Spleen (tissue), 7 donors: ENCODE measurements around the gene FOXQ1.

Experiments used
- CTCF ChIP-seq, 11 experiments: fragments of 200-600 bp in 7 of 11; fragments of 450-650 bp in 4 of 11; sonication (generic) in 4 of 11; IDR thresholded peaks in 8 of 11; conservative IDR thresholded peaks in 3 of 11; 1 replicate in 7 of 11; 2 replicates in 4 of 11; pipeline versions ENCODE4 v1.4.0 to v1.8.0; 2016 to 2021; ENCODE audit warnings: antibody characterized with exemption in 11 of 11, inconsistent platforms in 4 of 11, mild to moderate bottlenecking in 1 of 11
- POLR2A ChIP-seq, 3 donors: fragments of 450-650 bp; IDR thresholded peaks; one replicate each; pipeline ENCODE4 v1.5.1; 2017; ENCODE audit warnings: antibody characterized with exemption in 3 of 3, mild to moderate bottlenecking in 1 of 3
- POLR2AphosphoS5 ChIP-seq, 3 donors: sonication (generic); formaldehyde crosslinking; IDR thresholded peaks; one replicate each; pipeline ENCODE4 v1.5.1; 2017; ENCODE audit warnings: antibody characterized with exemption in 3 of 3
- donor health status: DM: no; HTN: no; CAD: no; lungs with moderate emphysema.
- donor health status: DM: no; HTN: no; CAD: no.
- donor health status: DM: no; HTN: no; CAD: no.

- TF ChIP-seq POLR2A (IDR thresholded peaks at IDR 0.05) (no peak), CTCF (IDR thresholded peaks at IDR 0.05 in 8 of 11, conservative IDR thresholded peaks at IDR 0.05 in 3 of 11) (no peak), POLR2AphosphoS5 (IDR thresholded peaks at IDR 0.05) (no peak)
Observed at GRCh38 chr6:1271071-1271763, 40.7 kb upstream of the FOXQ1 start.
